Glutamatergic neuron (in vitro differentiated cells): Measurements from ENCODE around the gene STXBP5. TPM values are rescaled to one million over a fixed set of nuclear protein-coding genes. Genes with fewer than 3 reads are reported as not detected.

Experiments
- DNase-seq: peaks from one replicate; pipeline ENCODE4 v3.0.0; 2022
- H3K27ac Mint-ChIP-seq: one replicate; pipeline ENCODE4 v1.8.0; 2020; ENCODE audit warnings: mild to moderate bottlenecking, mixed read lengths, inconsistent platforms; ENCODE audit not compliant: unreplicated experiment
- H3K27me3 Mint-ChIP-seq: one replicate; pipeline ENCODE4 v1.8.0; 2020; ENCODE audit warnings: mild to moderate bottlenecking, moderate library complexity, mixed read lengths, inconsistent platforms; ENCODE audit not compliant: unreplicated experiment
- H3K36me3 Mint-ChIP-seq: one replicate; pipeline ENCODE4 v1.8.0; 2020; ENCODE audit warnings: mild to moderate bottlenecking, mixed read lengths, inconsistent platforms; ENCODE audit not compliant: unreplicated experiment
- H3K4me1 Mint-ChIP-seq: one replicate; pipeline ENCODE4 v1.8.0; 2020; ENCODE audit warnings: mild to moderate bottlenecking, low read depth, mixed read lengths, inconsistent platforms; ENCODE audit not compliant: unreplicated experiment
- H3K4me3 Mint-ChIP-seq: one replicate; pipeline ENCODE4 v1.8.0; 2020; ENCODE audit warnings: mild to moderate bottlenecking, mixed read lengths, inconsistent platforms; ENCODE audit not compliant: unreplicated experiment
- H3K9me3 Mint-ChIP-seq: one replicate; pipeline ENCODE4 v1.8.0; 2020; ENCODE audit warnings: mild to moderate bottlenecking, moderate library complexity, mixed read lengths, inconsistent platforms; ENCODE audit not compliant: unreplicated experiment
- CTCF ChIP-seq: fragments of 200-600 bp; sonication (generic); IDR thresholded peaks from one replicate; pipeline ENCODE4 v1.5.0; 2021; ENCODE audit not compliant: partially characterized antibody, unreplicated experiment
- total RNA-seq: library from RNA; stranded (reverse); fragmentation: NEBNext Ultra II Directional; extraction: Animal tissue kit (Norgen Biotek cat#: 25700); gene quantifications from one replicate; pipeline ENCODE4 v1.2.1, GENCODE V29; 2021; ENCODE audit not compliant: unreplicated experiment

STXBP5 gene
- total RNA-seq, 1 donor from 2014 or later: 14.6 TPM

DNA sequence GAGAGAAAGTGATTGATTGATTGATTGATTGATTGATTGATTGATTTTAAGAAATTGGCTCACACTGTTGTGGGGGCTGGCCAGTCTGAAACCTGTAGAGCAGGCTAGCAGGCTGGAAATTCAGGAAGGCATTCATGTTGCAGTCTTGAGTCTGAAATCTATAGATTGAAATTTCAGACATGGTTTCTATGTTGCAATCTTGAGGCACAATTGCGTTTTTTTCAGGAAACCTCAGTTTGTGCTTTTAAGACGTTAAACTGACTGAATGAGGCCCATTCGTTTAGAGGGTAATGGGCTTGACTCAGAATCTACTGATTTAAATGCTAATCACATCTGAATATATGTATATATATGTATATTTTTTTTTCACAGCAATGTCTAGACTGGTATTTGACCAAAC lies 106.3 kb downstream of the STXBP5 start:
- Mint-ChIP-seq H3K9me3 (no peaks in the 10 kb centered on the region), H3K4me3 (no peak overlapping the region), H3K27me3 (no peaks in the 10 kb centered on the region), H3K4me1 (peaks cover 5% of the 10 kb centered on the region), H3K36me3 (no peaks in the 10 kb centered on the region), H3K27ac (no peak overlapping the region)
- DNase-seq: no peak
- no peak for TF ChIP-seq CTCF

GRCh38 chr6:147311218-147311617 lies 107.0 kb downstream of the STXBP5 start:
- Mint-ChIP-seq H3K9me3 (no peaks in the 10 kb centered on the region), H3K36me3 (no peaks in the 10 kb centered on the region), H3K27ac (no peak overlapping the region), H3K4me3 (no peak overlapping the region), H3K27me3 (no peaks in the 10 kb centered on the region), H3K4me1 (peaks cover 5% of the 10 kb centered on the region)
- DNase-seq: no peak
- TF ChIP-seq CTCF: no peak

GRCh38 chr6:147321260-147321659 lies 117.0 kb downstream of the STXBP5 start:
- TF ChIP-seq CTCF: no peak
- Mint-ChIP-seq H3K27ac (no peak overlapping the region), H3K4me3 (no peak overlapping the region), H3K36me3 (no peaks in the 10 kb centered on the region), H3K9me3 (no peaks in the 10 kb centered on the region), H3K27me3 (no peaks in the 10 kb centered on the region), H3K4me1 (peaks cover 9% of the 10 kb centered on the region)
- DNase-seq: no peak

GRCh38 chr6:147322299-147323162 lies 118.3 kb downstream of the STXBP5 start:
- Mint-ChIP-seq H3K9me3 (no peaks in the 10 kb centered on the region), H3K36me3 (no peaks in the 10 kb centered on the region), H3K4me1 (peaks cover 3% of the 10 kb centered on the region), H3K4me3 (no peak overlapping the region), H3K27ac (no peak overlapping the region), H3K27me3 (no peaks in the 10 kb centered on the region)
- DNase-seq: no peak
- no peak for TF ChIP-seq CTCF

GRCh38 chr6:147325557-147325956 lies 121.3 kb downstream of the STXBP5 start:
- Mint-ChIP-seq H3K4me1 (no peaks in the 10 kb centered on the region), H3K27me3 (no peaks in the 10 kb centered on the region), H3K36me3 (no peaks in the 10 kb centered on the region), H3K27ac (no peak overlapping the region), H3K9me3 (no peaks in the 10 kb centered on the region), H3K4me3 (no peak overlapping the region)
- no peak for DNase-seq
- no peak for TF ChIP-seq CTCF
